ENCODE results near the gene SKI.

GRCh38 chr1:2203671-2204414 is 24.3 kb upstream of the SKI start:
- TF ChIP-seq CTCF (IDR thresholded peaks at IDR 0.05 in 2 of 3, conservative IDR thresholded peaks at IDR 0.05 in 1 of 3; ENCODE audit: insufficient read depth in 2 of 3, low read depth in 1 of 3, low read length in 3 of 3) (no peak), MNT (conservative IDR thresholded peaks at IDR 0.05) (no peak), POLR2A (conservative IDR thresholded peaks at IDR 0.05) (no peak), TSC22D4 (tag; IDR thresholded peaks at IDR 0.05) (no peak), BRCA1 (IDR thresholded peaks at IDR 0.05) (no peak), BRCA1 (CRISPR knock-in tag; IDR thresholded peaks at IDR 0.05) (no peak), EZH2 (IDR thresholded peaks at IDR 0.05; ENCODE audit: borderline replicate concordance, low read depth, low read length) (no peak), STAT5A (IDR thresholded peaks at IDR 0.05; ENCODE audit: borderline replicate concordance, low read length) (no peak)

All from K562 (cell line).